ENCODE results near the gene IFT80.

Gene IFT80

DNA sequence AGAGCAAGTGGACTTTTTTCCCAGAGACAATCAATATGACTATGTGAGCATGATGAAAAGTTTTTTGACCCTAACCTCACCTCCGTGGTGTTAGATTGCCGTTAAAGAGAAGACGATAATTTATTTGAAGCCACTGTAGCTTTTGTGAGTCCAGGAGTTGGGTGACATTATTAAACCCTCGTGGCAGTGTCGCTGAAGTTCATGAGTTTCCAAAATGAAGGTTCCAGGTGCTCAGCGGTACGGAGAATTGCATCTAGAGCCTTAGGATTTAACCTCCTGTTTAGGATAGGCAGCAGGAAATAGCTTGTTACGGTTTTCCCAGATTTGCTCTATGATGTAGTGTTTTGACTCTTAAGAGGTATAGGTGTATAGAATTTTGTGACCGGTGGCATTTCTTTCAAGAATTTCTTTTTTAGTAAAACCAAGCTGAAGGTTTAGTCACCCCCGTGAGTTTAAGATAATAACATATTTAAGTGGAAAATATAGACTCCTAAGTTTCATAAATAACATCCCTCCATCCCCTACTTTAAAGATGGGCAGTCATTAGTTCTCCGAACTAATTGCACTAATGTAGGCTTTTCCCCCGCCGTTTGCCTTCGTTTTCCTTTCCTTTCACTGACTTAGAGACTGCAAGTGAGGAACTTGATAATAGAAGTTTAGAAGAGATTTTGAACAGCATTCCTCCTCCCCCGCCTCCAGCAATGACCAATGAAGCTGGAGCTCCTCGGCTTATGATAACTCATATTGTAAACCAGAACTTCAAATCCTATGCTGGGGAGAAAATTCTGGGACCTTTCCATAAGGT, 2.5 kb upstream of the IFT80 start:
- no peak for DNase-seq

DNA sequence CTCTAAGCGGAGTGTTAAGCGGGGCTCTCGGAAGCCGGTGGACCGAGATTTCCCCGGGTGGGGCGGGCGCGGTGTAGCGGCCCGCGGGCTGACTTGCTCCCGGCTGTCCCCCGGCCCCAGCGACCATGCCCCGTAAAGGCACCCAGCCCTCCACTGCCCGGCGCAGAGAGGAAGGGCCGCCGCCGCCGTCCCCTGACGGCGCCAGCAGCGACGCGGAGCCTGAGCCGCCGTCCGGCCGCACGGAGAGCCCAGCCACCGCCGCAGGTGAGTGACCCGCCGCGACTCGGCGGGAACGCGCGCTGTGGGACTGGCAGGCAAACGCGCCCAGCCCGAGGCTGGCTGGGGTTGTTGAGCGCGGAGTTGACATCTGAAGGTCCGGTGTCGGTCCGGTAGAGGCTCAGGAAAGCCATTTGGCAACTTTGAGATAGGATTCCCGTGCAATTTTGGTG, 1.7 kb upstream of the IFT80 start:
- intact Hi-C loops (cut with DNase I), result no loop called here
- DNase-seq, result peak in 4 of 10 donors; percentile 12 to 80 (median 68)

More for the DNA sequence above, 2.5 kb upstream of the IFT80 start:
- intact Hi-C loops (cut with DNase I), result no loop called here

DNA sequence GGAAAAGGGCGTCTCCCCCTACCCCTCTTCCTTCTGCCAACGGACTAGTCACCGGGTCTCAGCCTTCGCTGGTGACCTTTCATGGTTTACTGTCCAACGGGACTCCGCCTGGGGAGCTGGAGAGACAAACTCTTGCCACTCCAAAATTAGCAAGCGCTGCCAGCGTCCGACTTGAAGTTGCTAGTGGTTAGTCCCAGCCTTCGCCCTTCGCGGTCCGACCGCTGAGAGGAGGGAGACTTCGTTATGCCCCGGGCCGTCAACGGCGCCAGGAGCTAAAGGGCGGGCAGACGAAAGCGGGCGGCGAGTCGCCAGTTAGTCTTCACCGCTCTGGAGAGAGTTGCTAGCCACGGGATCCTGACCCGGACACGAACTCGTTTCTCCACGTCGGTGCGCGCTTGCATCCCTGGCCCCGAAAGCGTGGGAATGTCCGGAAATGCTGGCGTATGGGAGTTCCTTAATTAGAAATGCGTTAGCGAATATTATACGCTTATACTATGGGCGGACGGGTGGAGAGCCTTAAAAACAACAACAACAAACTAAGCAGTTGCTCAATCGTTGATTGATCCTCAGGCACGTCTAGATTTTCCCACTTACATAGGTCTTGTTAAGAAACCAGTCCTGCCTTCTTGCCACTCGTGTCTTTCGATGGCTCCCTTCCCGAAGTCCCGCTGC, 1.1 kb upstream of the IFT80 start:
- peak in 7 of 10 donors; percentile 2 to 85 (median 16) for DNase-seq
- intact Hi-C loops (cut with DNase I), result no loop called here

DNA sequence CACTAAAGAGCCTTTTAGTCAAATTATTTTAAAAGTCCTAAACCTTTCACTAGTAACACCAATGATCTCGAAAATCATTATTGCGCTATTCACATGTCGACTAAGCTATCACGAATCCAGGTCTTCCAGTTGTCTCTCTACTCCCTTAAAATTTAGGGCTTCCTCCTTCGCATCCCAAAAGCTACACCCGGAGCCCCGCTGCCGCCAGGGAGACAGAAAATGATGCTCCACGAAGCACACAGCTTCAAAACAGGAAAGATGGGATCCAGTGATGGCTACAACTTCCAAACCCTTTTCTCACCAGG, 253 bp downstream of the IFT80 start:
- DNase-seq, result no peak
- intact Hi-C loops (cut with DNase I), result loop anchor here (2.0 to 5.0 kb wide), 2 partner anchors 89 to 166 kb away; partner anchors contain the start of gene KPNA4

DNA sequence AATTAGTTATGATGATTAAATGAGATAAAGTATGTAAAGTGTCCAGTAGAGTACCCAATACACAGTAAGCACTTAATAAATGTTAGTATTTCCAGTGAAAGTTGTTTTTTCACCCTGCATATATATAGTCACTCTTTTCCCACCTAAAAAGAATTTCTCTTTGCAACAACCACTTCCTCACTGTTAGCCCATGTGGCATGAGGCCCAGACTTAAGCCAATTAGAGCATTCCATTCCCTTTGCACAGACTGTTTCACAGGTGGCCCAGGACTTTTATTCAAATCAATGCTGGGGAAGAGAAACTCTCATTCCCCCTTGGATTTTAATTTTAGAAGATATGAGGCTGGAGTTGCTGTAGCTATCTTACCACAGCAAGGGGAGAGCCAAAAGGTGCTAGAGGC, 3.7 kb downstream of the IFT80 start:
- intact Hi-C loops (cut with DNase I), result loop anchor here (5.0 kb wide), 1 partner anchor 92 kb away; no protein-coding TSS in a partner anchor
- DNase-seq, result no peak

DNA sequence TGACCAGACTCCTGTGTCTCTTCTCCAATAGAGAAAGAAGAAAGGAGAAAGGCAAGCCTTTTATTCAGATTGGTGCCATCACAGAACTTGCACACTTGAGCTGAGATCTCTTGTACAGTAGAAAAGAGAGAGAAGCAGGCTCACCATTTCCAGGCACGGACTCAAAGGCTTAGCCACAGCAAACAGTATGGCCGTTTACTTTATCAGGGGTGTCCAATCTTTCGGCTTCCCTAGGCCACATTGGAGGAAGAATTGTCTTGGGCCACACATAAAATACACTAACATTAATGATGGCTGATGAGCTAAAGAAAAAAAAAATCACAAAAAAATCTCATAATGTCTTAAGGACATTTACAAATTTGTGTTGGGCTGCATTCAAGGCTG, 5.0 kb downstream of the IFT80 start:
- intact Hi-C loops (cut with DNase I), result no loop called here
- no peak for DNase-seq

DNA sequence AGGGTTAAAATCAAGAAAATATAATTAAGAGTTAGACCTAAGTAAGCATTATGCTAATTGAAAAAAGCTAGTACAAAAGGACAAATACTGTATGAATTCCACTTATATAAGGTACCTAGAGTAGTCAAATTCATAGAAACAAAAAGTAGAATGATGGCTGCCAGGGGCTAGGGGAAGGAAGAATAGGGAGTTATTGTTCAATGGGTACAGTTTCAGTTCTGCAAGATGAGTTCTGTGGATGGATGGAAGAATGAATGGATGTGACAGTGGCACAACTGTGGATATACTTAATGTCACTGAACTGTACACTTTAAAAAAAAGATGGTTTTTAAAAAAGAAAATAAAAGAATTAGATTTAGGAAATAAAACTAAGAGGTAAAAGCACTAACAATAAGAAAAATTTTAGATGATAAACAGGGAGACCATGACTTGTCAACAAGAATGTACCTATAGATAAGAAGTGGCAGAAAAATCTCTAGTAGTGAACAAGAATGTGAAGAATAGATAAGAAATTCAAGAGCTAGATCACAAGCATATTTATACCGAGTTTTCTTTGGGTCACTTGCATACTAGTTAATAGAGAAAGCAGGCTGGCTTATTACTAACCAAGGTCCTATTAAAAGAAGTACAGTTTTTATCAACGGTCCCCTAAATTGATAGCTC, 5.5 kb downstream of the IFT80 start:
- intact Hi-C loops (cut with DNase I), result no loop called here
- no peak for DNase-seq

DNA sequence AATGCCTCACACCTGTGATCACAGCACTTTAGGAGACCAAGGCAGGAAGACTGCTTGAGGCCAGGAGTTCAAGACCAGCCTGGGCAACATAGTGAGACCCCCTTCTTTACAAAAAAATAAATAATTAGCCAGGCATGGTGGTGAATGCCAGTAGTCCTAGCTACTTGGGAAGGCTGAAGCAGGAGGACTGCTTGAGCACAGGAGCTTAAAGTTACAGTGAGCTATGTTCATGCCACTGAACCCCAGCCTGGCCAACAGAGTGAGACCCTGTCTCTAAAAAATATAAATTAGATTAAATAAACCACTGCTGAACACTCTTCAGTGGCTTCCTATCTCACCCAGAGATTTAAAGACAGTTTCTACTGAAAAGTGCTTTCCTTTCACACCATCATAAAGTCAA, 6.2 kb downstream of the IFT80 start:
- DNase-seq, result no peak
- intact Hi-C loops (cut with DNase I), result no loop called here

DNA sequence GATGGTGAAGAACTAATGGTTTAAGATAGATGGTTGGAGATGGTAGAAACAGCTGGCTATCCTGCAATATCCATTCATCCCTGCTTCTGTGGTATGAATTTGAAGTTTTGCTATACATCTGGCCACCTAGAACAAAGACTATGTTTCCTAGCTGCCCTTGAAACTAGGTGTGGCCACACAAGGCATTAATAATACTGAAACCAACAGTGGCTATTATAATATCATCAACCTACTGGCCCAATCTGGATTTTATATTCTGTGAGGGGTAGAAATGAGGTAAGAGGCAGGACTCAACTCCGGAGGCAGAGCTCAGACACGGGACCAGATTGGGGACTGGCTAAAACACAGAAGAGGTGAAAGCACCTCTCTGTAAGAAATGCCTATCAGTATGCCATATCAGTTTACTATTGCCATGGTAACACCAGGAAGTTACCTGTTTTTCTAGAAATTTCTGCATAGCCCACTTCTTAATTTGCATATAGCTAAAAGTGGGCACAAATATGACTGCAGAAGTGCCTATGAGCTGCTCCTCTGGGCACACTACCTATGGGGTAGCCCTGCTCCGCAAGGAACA, 8.4 kb downstream of the IFT80 start:
- intact Hi-C loops (cut with DNase I), result no loop called here
- no peak for DNase-seq

DNA sequence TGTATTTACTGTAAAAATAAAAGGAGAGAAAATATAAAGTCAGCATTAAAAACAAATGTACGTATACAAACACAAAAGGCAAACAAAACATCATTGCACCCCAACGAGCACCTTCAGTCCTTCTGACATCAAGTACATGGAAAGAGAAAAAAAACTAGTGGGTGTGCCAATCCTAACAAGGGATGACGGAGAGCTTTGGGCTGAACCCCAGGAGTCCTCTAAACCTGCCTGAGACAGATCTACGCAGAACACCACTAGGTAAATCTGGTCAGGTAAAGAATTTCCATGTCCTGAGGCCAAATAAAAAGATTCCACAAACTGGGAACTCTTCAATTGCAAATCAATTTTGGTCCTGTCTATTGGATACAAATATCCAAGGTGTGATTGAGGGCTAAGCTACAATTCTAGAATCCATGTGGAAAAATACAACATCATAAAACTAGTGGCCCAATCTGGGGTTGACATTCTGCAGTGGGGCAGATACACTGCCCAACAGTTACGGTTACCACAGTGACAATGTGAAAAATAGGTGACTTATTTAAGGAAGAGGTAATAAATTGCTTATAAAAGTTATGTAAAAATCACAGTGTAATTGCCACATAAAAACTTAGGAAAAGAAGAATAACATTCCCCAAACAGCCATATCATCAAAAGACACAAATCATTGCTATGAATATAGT, 14.2 kb downstream of the IFT80 start:
- intact Hi-C loops (cut with DNase I), result no loop called here
- no peak for DNase-seq

DNA sequence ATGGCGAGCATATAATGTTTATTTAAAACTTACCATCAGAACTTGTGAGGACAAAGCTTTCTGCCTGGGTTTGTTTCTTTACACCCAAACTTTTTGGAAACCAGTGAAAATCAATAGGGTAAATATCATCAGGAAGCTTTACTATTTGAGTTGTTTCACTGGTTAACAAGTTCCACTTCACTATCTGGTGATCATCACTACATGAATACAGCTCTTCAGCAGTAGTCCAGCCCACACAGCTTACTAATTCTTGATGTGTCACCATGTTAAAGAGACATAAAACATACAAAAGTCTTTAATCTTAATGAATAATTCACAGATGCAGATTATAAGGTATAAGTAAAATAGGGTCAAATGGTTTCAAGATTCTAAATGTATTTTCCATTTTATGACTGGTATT, 17.6 kb downstream of the IFT80 start:
- DNase-seq, result no peak
- intact Hi-C loops (cut with DNase I), result no loop called here

DNA sequence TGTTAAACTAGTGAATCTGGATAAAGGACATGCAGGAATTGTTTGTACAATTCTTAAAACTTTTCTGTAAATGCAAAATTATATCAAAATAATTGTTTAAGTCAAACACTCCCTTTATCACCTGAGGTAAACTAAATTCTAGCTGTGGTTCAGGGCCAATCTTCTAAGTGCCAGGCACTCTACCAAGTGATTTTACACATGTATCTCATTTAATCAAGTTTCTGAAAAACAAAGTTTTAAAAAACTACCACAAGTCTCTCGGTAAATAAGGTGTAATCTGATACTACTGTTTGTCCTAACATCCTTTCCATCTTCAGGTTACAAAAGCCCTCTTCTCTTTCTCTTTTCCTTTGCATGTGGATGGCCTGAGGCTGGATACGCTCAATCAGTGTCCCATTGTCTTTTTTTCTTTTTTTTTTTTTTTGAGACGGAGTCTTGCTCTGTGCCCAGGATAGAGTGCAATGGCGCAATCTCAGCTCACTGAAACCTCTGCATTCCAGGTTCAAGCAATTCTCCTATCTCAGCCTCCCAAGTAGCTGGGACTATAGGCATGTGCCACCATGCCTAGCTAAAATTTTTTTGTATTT, 19.3 kb downstream of the IFT80 start:
- intact Hi-C loops (cut with DNase I), result no loop called here

DNA sequence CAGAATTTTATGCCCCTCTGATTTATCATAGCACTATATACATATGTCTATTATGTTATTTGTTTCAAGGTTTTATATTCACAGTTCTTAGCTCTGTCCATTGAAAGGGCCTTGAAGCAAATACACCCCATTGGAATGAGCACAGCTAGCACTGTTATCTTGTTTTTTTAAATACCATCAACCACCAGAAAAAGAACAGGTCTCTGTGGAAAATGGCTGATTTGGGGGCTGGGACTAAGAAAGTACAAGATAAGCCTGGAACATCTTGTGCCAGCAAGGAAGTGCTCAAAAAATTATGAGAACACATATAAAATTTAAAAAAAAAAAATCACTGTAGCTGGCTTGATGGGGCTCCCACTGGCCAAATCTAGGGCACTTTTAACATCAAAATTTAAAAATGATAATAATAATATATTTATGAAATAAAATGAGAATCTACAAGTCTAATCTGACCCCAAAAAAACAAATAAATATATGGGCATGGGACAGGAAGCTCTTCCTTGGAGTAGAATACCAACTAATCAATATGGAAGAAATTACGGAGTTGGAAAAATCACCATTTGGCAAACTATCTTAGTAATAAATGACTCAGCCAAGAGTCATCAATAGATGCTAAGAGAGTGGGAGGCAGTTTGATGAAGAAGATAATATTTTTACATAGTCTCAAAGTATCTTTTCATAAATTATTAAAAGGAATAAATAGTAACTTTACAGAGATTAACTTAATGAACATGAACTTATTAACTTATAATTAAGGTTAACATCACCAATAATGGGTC, 20.5 kb downstream of the IFT80 start:
- intact Hi-C loops (cut with DNase I), result no loop called here
- DNase-seq, result no peak

More for the DNA sequence above, 19.3 kb downstream of the IFT80 start:
- no peak for DNase-seq

DNA sequence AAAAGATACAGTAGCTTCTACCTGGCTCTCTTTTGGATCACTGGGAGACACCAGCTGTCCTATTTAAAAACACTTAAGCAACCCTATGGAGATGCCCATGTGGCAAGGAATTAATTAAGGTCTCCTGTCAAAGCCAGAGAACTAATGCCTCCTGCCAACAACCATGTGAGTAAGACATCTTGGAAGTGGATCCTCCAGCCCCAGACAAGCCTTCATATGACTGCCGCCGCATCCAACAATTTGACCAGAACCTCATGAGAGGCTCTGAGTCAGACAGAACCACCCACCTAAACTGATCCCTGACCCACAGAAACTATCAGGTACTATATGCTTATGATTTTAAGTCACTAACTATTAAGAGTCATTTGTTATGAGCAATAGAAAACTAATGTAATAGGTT, 22.3 kb downstream of the IFT80 start:
- intact Hi-C loops (cut with DNase I), result no loop called here
- DNase-seq, result no peak

DNA sequence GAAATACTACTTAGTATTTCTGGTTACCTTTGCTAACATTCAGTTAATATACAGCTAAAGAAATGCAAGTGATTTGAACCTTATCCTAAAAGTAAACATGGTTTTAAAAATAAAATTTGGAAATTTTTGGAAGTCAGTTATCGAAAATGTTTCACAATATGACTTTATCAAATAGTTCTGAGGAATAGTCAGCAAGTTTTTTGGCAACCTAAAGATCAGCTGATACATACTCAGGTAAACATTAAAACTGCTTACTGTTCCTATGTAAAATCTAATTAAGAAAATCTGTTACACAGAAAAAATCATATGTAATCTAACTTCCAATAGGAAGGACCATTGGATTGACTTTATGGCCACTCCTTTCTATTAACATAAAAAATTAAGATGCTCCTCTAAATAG, 24.1 kb downstream of the IFT80 start:
- intact Hi-C loops (cut with DNase I), result no loop called here

DNA sequence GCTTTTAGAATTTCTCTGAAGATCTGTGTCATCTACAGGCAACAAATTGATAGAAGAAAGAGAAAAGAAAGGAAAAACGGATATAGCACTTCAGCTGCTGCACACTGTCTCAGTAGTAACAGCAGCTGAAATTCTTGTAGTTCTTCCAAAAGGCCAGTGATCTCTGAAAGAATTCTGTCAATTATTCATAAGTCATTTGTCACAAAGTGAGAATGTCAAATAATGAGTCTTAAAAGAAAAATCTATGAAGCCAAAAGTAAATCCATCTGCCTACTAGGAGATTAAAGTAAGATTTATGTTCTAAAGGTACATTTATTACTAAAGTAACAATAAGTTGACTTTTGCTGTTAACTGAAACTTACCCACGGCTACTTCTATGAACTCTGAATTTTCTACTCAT, 24.6 kb downstream of the IFT80 start:
- intact Hi-C loops (cut with DNase I), result no loop called here
- DNase-seq, result no peak

More for the DNA sequence above, 24.1 kb downstream of the IFT80 start:
- DNase-seq, result no peak

DNA sequence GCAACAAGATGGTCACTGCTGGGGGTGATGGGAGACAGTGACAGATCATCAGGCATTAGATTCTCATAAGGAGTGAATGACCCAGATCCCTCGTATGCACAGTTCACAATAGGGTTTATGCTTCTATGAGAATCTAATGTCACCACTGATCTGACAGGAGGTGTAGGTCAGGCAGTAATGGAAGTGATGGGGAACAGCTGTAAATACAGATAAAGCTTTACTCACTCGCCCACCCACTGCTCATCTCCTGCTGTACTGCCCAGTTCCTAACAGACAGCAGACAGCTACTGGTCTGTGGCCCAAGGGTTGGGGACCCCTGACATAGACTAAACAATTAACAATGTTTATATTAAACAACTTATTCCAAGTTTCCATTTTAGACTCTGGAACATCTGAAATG, 25.4 kb downstream of the IFT80 start:
- intact Hi-C loops (cut with DNase I), result no loop called here
- no peak for DNase-seq

DNA sequence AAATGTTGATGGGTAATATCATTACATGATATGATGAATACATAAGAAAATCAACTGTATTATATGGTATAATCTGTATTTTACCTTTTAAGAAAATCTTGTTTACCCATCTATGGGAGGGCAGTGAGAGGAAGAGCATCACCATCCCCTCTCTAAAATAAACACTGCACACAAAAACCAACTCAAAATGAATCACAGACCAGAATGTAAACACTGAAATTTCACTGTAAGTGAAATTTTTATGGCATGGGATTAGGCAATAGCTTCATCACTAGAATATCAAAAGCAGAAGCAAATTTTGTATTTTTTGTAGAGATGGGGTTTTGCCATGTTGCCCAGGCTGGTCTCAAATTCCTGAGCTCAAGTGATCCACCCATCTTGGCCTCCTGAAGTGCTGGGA, 26.2 kb downstream of the IFT80 start:
- intact Hi-C loops (cut with DNase I), result no loop called here
- DNase-seq, result no peak

DNA sequence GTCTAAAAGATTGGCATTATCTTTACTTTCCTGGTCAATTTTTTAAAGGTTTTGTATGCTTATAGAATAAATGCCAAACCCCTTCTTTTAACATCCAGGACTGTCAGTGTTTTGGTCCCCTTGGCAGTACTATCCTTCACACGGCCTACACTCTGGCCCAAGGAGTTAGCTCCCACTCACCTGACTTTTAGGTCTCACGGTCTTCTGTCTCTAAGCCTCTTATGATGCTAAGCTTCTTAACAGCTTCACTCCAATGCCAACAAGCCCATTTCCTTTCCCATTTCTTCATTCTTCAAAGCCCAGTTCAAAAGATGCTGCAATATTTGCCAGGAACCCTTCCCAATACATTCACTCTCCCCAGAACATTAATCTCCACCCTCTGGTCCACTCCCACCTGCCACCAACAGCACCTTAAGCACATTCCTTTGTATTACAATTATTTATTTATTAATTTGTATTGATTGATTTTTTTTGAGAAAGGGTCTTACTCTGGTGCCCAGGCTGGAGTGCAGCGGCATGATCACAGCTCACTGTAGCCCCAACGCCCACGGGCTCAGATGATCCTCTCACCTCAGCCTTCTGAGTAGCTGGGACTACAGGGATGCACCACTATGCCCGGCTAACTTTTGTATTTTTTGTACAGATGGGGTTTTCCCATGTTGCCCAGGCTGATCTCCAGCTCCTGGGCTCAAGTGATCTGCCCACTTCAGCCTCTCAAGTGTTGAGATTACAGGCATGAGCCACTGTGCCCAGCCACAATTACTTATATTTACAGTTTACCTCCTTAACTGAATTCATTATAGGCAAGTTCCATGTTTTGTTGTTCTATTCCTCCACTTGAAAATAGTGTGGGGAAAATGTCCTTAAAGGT, 27.8 kb downstream of the IFT80 start:
- intact Hi-C loops (cut with DNase I), result no loop called here

More for the DNA sequence above, 27.8 kb downstream of the IFT80 start:
- DNase-seq, result no peak

Measured in posterior cingulate gyrus (tissue), 11 donors.